Measurements from ENCODE around the gene LEKR1.
"Not testable (repeated sequence)": the region's sequence is repeated elsewhere in the genome, so short reads cannot be mapped to it uniquely, and the experiment has no call there.

Gene LEKR1

DNA sequence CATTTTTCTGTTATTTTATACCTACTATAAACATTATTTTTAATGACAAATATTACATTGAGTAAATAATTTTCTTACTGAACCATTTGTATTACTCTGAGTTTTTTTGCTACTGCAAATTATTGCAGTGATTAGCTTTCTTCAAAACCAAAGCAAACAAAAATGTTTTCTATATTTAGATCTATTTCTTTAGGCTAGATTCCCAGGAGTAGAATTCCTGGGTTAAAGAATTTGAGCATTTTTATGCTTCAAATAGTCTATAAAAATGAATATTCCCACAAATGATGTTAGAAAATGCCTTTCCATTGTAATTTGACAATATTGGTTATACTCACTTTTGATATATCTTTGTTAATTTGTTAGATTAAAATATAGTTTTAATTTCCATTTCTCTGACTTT lies 76.8 kb downstream of the LEKR1 start:
- Histone ChIP-seq H3K4me3 (ENCODE audit: low read length) (no peak overlapping the region), H3K27ac (ENCODE audit: low read length) (no peak overlapping the region), H3K9me3 (ENCODE audit: control insufficient read depth, insufficient read depth, low read length) (no peaks in the 10 kb centered on the region), H3K36me3 (ENCODE audit: control insufficient read depth, insufficient read depth, low read length) (no peaks in the 10 kb centered on the region), H3K27me3 (ENCODE audit: control insufficient read depth, insufficient read depth, low read length) (no peaks in the 10 kb centered on the region), H3K4me1 (ENCODE audit: control insufficient read depth, insufficient read depth, low read length) (no peaks in the 10 kb centered on the region)
- no peak for DNase-seq (ENCODE audit: low read depth, low spot score)

DNA sequence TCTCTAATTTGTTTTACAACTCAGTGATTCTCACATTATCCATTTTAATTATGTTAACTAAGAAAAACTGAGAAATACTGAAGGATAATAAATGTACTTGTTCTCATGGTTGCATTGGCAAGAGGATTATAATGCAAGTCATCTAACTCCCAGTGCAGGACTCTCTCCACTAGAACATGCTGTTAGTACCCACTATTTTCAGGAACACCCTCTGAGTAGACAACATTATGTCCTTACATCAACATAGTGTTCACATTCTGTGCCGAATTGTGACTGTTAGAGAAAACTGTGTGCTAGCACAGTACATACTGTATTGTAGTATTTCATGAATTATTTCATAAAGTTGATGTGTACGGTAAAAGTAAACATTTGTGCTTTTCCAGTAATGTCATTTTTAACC lies 80.1 kb downstream of the LEKR1 start:
- no peak overlapping the region for H3K27ac ChIP-seq (ENCODE audit: low read length)
- H3K4me1 ChIP-seq (ENCODE audit: control insufficient read depth, insufficient read depth, low read length) = no peaks in the 10 kb centered on the region
- H3K9me3 ChIP-seq (ENCODE audit: control insufficient read depth, insufficient read depth, low read length) = no peaks in the 10 kb centered on the region
- no peaks in the 10 kb centered on the region for H3K27me3 ChIP-seq (ENCODE audit: control insufficient read depth, insufficient read depth, low read length)
- WGBS (ENCODE audit: insufficient coverage, insufficient read length) = no CpG with 5 or more reads among the region's 2 CpGs
- no peaks in the 10 kb centered on the region for H3K36me3 ChIP-seq (ENCODE audit: control insufficient read depth, insufficient read depth, low read length)
- no peak overlapping the region for H3K4me3 ChIP-seq (ENCODE audit: low read length)
- DNase-seq (ENCODE audit: low read depth, low spot score) = no peak

DNA sequence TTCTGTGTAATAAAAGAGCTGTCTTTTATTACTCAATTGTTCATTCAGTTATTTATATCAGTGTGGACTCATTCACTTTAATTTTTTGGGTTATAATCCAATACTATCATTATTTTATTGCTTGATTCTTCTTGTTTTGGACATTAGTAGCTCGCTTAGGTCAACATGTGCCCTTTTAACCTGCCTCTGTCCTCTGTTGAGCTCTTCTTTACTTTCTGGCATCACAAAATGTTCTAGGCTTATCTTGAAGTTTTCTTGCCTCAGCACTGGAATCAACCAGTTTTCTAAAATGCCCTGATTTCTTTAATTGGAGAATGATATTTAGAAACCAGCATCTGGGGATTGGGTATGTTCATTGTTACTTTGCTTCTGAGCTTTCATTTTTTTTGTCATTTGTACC lies 82.2 kb downstream of the LEKR1 start:
- Histone ChIP-seq H3K4me1 (ENCODE audit: control insufficient read depth, insufficient read depth, low read length) (no peaks in the 10 kb centered on the region), H3K4me3 (ENCODE audit: low read length) (no peak overlapping the region), H3K27ac (ENCODE audit: low read length) (no peak overlapping the region), H3K9me3 (ENCODE audit: control insufficient read depth, insufficient read depth, low read length) (no peaks in the 10 kb centered on the region), H3K36me3 (ENCODE audit: control insufficient read depth, insufficient read depth, low read length) (no peaks in the 10 kb centered on the region), H3K27me3 (ENCODE audit: control insufficient read depth, insufficient read depth, low read length) (no peaks in the 10 kb centered on the region)
- DNase-seq (ENCODE audit: low read depth, low spot score) = no peak
- no CpG with 5 or more reads among the region's 1 CpG for WGBS (ENCODE audit: insufficient coverage, insufficient read length)

DNA sequence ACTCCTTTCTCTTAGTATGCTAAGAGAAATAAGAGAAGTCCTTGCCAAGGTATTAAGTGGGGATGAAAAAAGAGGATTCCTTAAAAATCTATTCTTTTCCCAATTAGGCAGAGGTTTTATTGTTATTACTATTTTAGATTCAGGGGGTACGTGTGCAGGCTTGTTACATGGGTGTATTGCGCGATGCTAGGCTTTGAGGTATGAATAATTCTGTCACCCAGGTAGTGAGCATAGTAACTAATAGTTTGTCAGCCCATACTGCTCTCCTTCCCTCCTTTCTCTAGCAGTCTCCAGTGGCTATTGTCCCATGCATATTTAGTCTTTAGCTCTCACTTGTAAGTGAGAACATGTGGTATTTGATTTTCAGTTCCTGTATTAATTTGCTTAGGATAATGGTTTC lies 83.9 kb downstream of the LEKR1 start:
- Histone ChIP-seq H3K27ac (ENCODE audit: low read length) (no peak overlapping the region), H3K4me3 (ENCODE audit: low read length) (no peak overlapping the region), H3K9me3 (ENCODE audit: control insufficient read depth, insufficient read depth, low read length) (no peaks in the 10 kb centered on the region), H3K27me3 (ENCODE audit: control insufficient read depth, insufficient read depth, low read length) (no peaks in the 10 kb centered on the region), H3K4me1 (ENCODE audit: control insufficient read depth, insufficient read depth, low read length) (no peaks in the 10 kb centered on the region), H3K36me3 (ENCODE audit: control insufficient read depth, insufficient read depth, low read length) (no peaks in the 10 kb centered on the region)
- no peak for DNase-seq (ENCODE audit: low read depth, low spot score)
- WGBS (ENCODE audit: insufficient coverage, insufficient read length) = no CpG with 5 or more reads among the region's 3 CpGs

DNA sequence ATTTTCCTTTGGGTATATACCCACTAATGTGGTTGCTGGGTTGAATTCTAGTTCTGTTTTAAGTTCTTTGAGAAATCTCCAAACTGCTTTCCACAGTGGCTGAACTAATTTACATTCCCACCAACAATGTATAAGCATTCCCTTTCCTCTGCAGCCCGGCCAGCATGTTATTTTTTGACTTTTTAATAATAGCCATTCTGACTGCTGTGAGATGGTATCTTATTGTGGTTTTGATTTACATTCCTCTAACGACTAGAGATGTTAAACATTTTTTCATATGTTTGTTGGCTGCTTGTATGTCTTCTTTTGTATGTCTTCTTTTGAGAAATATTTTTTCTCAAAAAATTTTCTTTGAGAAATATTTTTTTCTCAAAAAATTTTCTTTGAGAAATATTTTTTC lies 84.7 kb downstream of the LEKR1 start:
- not testable (repeated sequence) for H3K4me1 ChIP-seq (ENCODE audit: control insufficient read depth, insufficient read depth, low read length); H3K36me3 ChIP-seq (ENCODE audit: control insufficient read depth, insufficient read depth, low read length); H3K9me3 ChIP-seq (ENCODE audit: control insufficient read depth, insufficient read depth, low read length); H3K27ac ChIP-seq (ENCODE audit: low read length); H3K4me3 ChIP-seq (ENCODE audit: low read length); DNase-seq (ENCODE audit: low read depth, low spot score); H3K27me3 ChIP-seq (ENCODE audit: control insufficient read depth, insufficient read depth, low read length)
- no CpG with 5 or more reads among the region's 2 CpGs for WGBS (ENCODE audit: insufficient coverage, insufficient read length)

DNA sequence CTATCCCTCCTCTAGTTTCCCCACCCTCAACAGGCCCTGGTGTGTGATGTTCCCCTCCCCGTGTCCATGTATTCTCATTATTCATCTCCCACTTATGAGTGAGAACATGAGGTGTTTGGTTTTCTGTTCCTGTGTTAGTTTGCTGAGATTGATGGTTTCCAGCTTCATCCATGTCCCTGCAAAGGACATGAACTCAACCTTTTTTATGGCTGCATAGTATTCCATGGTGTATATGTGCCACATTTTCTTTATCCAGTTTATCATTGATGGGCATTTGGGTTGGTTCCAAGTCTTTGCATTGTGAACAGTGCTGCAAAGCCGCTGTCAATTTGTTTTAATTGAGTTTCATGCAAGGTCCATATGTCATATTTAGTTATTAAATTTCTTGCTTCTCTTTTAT lies 88.1 kb downstream of the LEKR1 start:
- no CpG with 5 or more reads among the region's 2 CpGs for WGBS (ENCODE audit: insufficient coverage, insufficient read length)
- H3K27ac ChIP-seq (ENCODE audit: low read length) = not testable (repeated sequence)

DNA sequence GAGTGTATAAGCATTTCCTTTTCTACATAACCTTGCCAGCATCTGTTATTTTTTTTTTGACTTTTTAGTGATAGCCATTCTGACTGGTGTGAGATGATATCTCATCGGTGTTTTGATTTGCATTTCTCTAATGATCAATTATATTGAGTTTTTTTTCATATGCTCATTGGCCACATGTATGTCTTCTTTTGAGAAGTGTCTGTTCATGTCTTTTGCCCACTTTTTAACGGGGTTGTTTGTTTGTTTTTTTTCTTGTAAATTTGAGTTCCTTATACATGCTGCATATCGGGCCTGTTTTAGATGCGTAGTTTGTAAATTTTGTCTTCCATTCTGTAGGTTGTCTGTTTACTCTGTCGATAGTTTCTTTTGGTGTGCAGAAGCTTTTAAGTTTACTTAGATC lies 89.2 kb downstream of the LEKR1 start:
- DNase-seq (ENCODE audit: low read depth, low spot score) = no peak
- no peak overlapping the region for H3K4me3 ChIP-seq (ENCODE audit: low read length)
- H3K27ac ChIP-seq (ENCODE audit: low read length) = no peak overlapping the region
- H3K9me3 ChIP-seq (ENCODE audit: control insufficient read depth, insufficient read depth, low read length) = no peaks in the 10 kb centered on the region
- peaks cover 2% of the 10 kb centered on the region; the same call in 1 of the 2 replicates for H3K4me1 ChIP-seq (ENCODE audit: control insufficient read depth, insufficient read depth, low read length)
- no peaks in the 10 kb centered on the region for H3K27me3 ChIP-seq (ENCODE audit: control insufficient read depth, insufficient read depth, low read length)
- WGBS (ENCODE audit: insufficient coverage, insufficient read length) = no CpG with 5 or more reads among the region's 5 CpGs
- H3K36me3 ChIP-seq (ENCODE audit: control insufficient read depth, insufficient read depth, low read length) = no peaks in the 10 kb centered on the region

More for the DNA sequence above, 88.1 kb downstream of the LEKR1 start:
- not testable (repeated sequence) for H3K27me3 ChIP-seq (ENCODE audit: control insufficient read depth, insufficient read depth, low read length); H3K9me3 ChIP-seq (ENCODE audit: control insufficient read depth, insufficient read depth, low read length); H3K4me1 ChIP-seq (ENCODE audit: control insufficient read depth, insufficient read depth, low read length); H3K36me3 ChIP-seq (ENCODE audit: control insufficient read depth, insufficient read depth, low read length); H3K4me3 ChIP-seq (ENCODE audit: low read length); DNase-seq (ENCODE audit: low read depth, low spot score)

DNA sequence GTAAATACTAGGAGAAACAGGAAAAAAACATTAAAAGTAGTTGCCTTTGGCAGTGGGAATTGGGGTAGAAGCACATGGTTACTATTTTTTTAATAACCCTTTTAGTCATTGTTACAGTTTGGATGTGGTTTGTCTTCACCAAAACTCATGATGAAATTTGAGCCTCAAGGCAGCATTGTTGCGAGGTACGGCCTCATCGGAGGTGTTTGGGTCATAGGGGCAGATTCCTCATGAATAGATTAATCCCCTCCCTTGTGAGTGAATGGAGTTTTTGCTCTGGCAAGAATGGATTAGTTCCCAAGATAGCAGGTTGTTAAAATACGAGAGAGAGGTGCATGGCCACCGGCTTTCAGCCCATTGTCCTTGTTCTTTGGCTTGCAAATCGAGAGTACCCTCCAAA lies 92.6 kb downstream of the LEKR1 start:
- no peak for DNase-seq (ENCODE audit: low read depth, low spot score)
- WGBS (ENCODE audit: insufficient coverage, insufficient read length) = no CpG with 5 or more reads among the region's 6 CpGs
- H3K9me3 ChIP-seq (ENCODE audit: control insufficient read depth, insufficient read depth, low read length) = no peaks in the 10 kb centered on the region
- no peaks in the 10 kb centered on the region for H3K36me3 ChIP-seq (ENCODE audit: control insufficient read depth, insufficient read depth, low read length)
- H3K4me1 ChIP-seq (ENCODE audit: control insufficient read depth, insufficient read depth, low read length) = peaks cover 2% of the 10 kb centered on the region; the same call in 1 of the 2 replicates
- H3K4me3 ChIP-seq (ENCODE audit: low read length) = no peak overlapping the region
- H3K27ac ChIP-seq (ENCODE audit: low read length) = no peak overlapping the region
- no peaks in the 10 kb centered on the region for H3K27me3 ChIP-seq (ENCODE audit: control insufficient read depth, insufficient read depth, low read length)

DNA sequence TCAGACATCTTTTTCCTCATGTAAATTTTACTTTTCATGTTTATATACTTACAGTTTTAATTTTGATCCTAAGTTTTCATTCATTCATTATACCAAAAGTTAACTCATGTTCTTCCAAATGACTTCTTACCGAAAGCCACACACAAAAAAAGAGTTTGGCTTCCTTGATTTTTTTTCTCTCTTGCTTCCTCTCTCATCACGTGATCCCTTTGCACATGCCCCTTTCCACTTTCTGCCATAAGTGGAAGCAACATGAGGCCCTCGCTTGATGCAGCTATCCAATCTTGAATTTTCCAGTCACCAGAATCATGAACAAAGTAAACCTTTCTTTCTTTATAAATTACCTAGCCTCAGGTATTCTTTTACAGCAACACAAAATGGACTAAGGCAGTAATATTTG lies 93.7 kb downstream of the LEKR1 start:
- no CpG with 5 or more reads among the region's 3 CpGs for WGBS (ENCODE audit: insufficient coverage, insufficient read length)
- Histone ChIP-seq H3K4me3 (ENCODE audit: low read length) (no peak overlapping the region), H3K9me3 (ENCODE audit: control insufficient read depth, insufficient read depth, low read length) (no peaks in the 10 kb centered on the region), H3K27me3 (ENCODE audit: control insufficient read depth, insufficient read depth, low read length) (no peaks in the 10 kb centered on the region), H3K36me3 (ENCODE audit: control insufficient read depth, insufficient read depth, low read length) (no peaks in the 10 kb centered on the region), H3K27ac (ENCODE audit: low read length) (no peak overlapping the region), H3K4me1 (ENCODE audit: control insufficient read depth, insufficient read depth, low read length) (peaks cover 2% of the 10 kb centered on the region; the same call in 1 of the 2 replicates)
- DNase-seq (ENCODE audit: low read depth, low spot score) = no peak

DNA sequence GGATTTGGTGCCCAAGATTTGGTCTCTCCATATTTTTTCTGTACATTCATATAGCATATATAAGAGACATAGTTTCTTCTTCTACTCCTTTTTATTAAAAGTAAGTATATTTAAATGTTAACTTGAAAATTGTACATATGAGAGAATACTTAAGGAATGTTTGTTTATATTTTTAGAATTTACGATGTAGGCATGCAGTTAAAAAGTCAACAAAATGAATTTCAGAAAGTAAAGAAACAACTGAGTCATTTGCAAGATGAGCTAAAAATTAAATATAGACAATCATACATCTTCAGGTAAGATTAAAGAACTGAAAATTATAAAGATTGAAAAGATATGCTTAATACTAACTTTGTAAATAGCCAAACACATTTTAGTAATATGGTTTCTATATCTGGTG lies 94.2 kb downstream of the LEKR1 start:
- no peak overlapping the region for H3K4me3 ChIP-seq (ENCODE audit: low read length)
- 100% methylated on average over 1 of the region's 1 CpG for WGBS (ENCODE audit: insufficient coverage, insufficient read length)
- H3K4me1 ChIP-seq (ENCODE audit: control insufficient read depth, insufficient read depth, low read length) = peaks cover 2% of the 10 kb centered on the region; the same call in 1 of the 2 replicates
- no peaks in the 10 kb centered on the region for H3K9me3 ChIP-seq (ENCODE audit: control insufficient read depth, insufficient read depth, low read length)
- H3K27me3 ChIP-seq (ENCODE audit: control insufficient read depth, insufficient read depth, low read length) = no peaks in the 10 kb centered on the region
- DNase-seq (ENCODE audit: low read depth, low spot score) = no peak
- no peak overlapping the region for H3K27ac ChIP-seq (ENCODE audit: low read length)
- H3K36me3 ChIP-seq (ENCODE audit: control insufficient read depth, insufficient read depth, low read length) = no peaks in the 10 kb centered on the region

DNA sequence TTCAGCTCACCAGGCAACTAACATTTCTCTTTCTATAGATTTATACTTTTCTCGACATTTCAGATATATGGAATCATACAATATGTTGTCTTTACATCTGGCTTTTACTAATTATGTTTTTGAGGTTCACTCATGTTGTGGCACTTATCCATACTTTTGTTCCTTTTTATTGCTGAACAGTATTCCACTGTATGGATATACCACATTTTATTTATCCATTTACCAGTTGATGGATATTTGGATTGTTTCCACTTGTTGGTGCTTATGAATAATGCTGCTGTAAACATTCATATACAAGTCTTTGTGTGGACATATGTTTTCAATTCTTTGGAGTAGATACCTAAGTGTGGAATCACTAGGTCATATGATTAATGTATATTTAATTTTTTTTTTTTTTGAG lies 97.2 kb downstream of the LEKR1 start:
- no peaks in the 10 kb centered on the region for H3K36me3 ChIP-seq (ENCODE audit: control insufficient read depth, insufficient read depth, low read length)
- H3K4me1 ChIP-seq (ENCODE audit: control insufficient read depth, insufficient read depth, low read length) = peaks cover 2% of the 10 kb centered on the region; the same call in 1 of the 2 replicates
- WGBS (ENCODE audit: insufficient coverage, insufficient read length) = no CpG with 5 or more reads among the region's 1 CpG
- no peaks in the 10 kb centered on the region for H3K9me3 ChIP-seq (ENCODE audit: control insufficient read depth, insufficient read depth, low read length)
- no peak overlapping the region for H3K27ac ChIP-seq (ENCODE audit: low read length)
- H3K27me3 ChIP-seq (ENCODE audit: control insufficient read depth, insufficient read depth, low read length) = no peaks in the 10 kb centered on the region
- H3K4me3 ChIP-seq (ENCODE audit: low read length) = no peak overlapping the region
- DNase-seq (ENCODE audit: low read depth, low spot score) = no peak

Measured in iPS DF 6.9 (cell line).